Activated CD8-positive, alpha-beta memory T cell treated with anti-CD3 and anti-CD28 coated beads, Interleukin-2, amount 50 U/mL, for 1 hour (primary cell): ENCODE data around the gene AHSP.
A peak's percentile ranks its signal among the peaks of the same experiment; 100 is the strongest.
"Not testable (repeated sequence)": the region's sequence is repeated elsewhere in the genome, so short reads cannot be mapped to it uniquely, and the experiment has no call there.

Source experiments
- DNase-seq: peaks from one replicate; pipeline ENCODE4 v3.0.0-alpha.2; 2020; ENCODE audit errors: extremely low read depth

AHSP gene, protein sequence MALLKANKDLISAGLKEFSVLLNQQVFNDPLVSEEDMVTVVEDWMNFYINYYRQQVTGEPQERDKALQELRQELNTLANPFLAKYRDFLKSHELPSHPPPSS

DNA sequence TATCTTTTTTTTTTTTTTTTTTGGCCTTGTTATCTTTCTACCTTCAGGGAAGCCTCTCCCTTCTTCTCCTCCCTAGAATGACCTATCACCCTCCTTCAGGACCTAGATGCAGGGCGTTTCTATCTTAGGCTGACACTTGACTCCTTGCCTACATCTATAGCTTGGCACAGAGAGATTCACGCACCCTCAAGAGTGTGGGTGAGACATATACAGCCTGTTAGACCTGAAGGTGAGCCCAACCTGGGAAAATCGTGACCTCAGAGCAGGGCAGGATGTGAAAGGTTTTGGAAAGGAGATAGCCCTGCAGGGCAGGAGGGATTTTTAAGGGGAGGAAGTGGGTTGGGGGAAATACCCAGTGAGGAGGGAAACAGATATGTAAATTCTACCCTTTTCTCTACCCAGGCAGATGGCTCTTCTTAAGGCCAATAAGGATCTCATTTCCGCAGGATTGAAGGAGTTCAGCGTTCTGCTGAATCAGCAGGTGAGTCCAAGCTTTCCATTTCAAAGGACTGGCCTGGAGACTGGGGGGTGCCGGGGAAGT lies at the start of gene AHSP:
TSS of gene AHSP (plus strand) at position 167 of the 541 bp plus-strand sequence. CDS start at position 407, 240 bp downstream.
- DNase-seq: no peak

GRCh38 chr16:31478956-31479355 lies 48.7 kb upstream of the AHSP start:
- DNase-seq: no peak

- no peak for DNase-seq
These were observed 47.9 kb upstream of the AHSP start for GRCh38 chr16:31479751-31480150.

DNA sequence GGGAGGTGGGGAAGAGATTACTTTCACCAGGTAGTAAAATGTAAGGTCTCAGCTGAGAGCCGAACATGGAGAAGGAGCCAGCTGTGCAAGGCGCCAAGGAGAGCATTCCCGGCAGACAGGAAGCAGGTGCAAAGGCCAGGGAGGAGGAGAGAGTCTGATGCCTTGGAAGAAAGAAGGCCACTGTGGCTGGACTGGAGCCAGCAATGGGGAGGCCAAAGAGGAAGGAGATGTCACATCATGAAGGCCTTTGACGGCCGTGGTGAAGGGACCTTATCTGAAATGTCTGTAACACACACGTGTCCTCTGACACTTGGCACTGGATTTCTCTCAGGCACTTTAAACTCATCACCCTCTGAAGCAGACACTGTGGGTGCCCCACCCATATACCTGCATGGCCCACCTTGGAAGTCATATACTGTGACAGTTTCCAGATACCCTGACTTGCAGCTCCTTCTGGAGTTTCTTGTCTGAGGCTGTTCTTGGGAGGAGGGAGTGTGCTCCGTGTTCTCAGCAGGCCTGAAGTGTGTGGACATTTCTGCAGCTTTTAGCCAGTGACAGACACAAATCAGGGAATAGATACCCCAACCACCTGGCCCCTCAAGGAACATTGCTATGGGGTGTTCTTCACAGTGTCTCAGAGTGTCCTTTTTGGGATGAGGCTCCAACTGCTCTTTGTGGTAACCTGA lies 46.7 kb upstream of the AHSP start:
- DNase-seq: no peak

DNA sequence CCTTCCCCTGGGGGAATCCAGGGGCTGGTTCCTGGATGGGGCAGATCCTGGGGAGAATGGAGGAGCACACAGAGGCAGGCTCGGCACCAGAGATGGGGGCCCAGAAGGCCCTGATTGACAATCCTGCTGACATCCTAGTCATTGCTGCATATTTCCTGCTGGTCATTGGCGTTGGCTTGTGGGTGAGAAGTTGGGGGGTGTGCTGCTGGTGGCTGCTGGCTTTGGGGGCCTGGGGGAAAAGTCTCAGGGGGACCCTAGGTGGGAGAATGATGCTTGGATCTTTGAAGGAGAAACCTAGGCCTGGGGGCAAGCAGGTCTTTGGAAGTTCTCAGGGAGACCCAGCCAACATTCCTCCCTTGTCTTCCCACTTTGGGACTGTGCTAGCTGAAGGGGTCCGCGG lies 44.6 kb upstream of the AHSP start, which contains the start of gene SLC5A2:
TSS of gene SLC5A2 (plus strand) at position 43 of the 400 bp plus-strand sequence. CDS start at position 57, 14 bp downstream.
- no peak for DNase-seq

DNA sequence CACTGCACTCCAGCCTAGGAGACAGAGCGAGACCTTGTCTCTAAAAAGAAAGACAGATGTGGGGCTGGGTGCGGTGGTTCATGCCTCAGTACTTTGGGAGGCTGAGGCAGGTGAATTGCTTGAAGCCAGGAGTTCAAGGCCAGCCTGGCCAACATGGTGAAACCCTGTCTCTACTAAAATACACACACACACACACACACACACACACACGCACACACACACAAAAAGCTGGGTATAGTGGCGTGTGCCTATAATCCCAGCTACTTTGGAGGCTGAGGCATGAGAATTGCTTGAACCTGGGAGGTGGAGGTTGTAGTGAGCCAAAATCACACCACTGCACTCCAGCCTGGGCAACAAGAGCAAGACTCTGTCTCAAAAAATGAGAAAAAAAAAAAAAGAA lies 43.7 kb upstream of the AHSP start:
- not testable (repeated sequence) for DNase-seq

DNA sequence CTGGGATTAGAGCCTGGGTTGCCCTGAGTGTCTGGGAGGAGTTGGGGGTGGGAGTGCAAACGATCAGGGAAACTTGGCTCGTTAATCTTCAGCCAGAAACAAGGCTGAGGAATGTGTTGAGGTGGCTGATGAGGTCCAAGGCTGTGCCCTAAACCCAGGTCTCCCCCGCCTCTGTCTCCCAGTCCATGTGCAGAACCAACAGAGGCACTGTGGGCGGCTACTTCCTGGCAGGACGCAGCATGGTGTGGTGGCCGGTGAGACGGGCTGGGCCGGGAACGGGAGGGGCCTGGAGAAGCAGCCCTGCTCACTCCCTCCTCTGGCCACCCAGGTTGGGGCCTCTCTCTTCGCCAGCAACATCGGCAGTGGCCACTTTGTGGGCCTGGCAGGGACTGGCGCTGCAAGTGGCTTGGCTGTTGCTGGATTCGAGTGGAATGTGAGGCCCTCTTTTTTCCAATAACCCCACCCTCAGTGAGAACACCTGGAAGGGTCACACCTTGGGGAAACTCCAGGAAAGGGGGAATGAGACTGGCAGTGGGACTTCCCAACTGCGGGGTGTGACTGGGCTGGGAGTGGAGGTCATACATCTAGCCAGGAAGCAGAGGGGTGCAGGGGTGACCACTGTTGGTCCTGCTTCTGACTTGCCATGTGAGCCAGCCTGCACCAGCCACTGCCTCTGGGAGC lies 43.1 kb upstream of the AHSP start:
- no peak for DNase-seq

GRCh38 chr16:31485571-31485970 lies 42.1 kb upstream of the AHSP start:
- DNase-seq: no peak

DNA sequence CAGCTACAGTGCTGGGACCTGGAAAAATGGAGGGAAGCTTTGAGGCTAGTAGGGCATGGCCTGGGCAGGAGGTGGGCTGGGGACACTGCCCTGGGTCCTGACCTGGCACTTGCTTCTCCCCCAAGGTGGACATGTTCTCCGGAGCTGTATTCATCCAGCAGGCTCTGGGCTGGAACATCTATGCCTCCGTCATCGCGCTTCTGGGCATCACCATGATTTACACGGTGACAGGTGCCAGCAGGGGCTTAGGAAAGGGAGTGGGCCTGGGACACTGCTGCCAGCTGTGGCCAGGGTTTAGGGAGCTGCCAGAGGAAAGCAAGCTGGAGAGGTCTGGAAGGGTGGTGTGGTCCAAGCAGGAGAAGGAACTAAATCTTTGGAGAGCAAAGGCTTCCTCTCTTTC lies 41.7 kb upstream of the AHSP start:
- no peak for DNase-seq

- no peak for DNase-seq
These were observed 40.5 kb upstream of the AHSP start for GRCh38 chr16:31487071-31487719.

DNA sequence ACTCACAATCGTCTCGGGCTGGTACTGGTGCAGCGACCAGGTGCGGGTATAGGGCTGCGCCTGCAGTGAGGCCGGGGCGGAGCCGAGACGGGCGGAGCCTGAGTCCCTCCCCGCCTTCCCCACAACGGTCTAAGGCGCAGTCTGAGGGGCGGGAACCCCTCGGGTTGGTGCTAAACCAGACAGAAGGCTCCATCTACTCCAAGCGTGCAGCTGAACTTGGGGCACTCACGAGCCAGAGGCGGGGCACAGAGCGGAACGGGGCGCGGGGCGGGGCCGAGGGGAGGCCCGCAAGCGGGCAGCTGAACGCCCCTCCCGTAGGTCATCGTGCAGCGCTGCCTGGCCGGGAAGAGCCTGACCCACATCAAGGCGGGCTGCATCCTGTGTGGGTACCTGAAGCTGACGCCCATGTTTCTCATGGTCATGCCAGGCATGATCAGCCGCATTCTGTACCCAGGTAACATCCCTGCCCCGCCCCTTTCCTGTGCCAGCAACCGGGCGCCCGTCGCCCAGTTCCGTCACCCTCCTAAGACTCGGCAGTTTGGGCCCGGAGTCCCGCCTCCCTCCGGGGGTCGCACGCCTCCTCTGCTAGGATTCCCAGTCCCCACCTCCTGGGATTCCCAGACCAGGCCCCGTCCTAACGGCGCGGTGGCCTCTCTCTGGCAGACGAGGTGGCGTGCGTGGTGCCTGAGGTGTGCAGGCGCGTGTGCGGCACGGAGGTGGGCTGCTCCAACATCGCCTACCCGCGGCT lies 39.8 kb upstream of the AHSP start:
- DNase-seq: peak; percentile 49

- DNase-seq: no peak
These were observed 39.0 kb upstream of the AHSP start for GRCh38 chr16:31488468-31489297.

- no peak for DNase-seq
These were observed 38.5 kb upstream of the AHSP start for GRCh38 chr16:31489298-31489564.

- DNase-seq: no peak
These were observed 37.8 kb upstream of the AHSP start for GRCh38 chr16:31489616-31490584.

DNA sequence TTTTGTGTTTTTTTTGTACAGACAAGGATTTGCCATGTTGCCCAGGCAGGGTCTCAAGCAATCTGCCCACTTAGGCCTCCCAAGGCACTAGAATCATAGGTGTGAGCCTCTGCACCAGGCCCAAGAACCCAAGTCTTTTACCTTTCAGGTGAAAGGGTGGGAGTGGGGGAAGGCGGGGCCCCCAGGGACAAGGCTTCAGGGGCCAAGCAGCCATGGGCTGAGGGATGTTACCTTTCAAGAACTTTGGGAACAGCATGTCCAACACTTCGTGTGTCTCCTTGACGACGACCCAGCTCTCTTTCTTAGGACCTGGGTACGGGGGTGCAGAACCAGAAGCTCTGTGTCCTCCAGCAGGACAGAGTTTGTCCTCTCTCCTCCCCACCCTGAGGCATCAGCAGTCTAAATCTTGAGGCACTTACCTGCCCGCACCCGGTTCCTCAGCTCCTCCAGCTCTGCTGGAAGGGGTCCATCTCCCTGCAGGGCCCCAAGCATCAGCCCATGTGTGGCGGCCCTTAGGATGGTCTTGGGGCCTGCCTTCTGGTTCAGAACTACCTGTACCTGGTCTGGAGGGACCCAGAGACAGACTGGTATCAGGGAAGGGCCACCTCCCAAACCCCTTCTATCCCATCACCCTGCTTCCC lies 35.8 kb upstream of the AHSP start:
- DNase-seq: no peak

- no peak for DNase-seq
These were observed 34.1 kb upstream of the AHSP start for GRCh38 chr16:31493506-31494125.

GRCh38 chr16:31496670-31497069 lies 31.0 kb upstream of the AHSP start:
- DNase-seq: no peak

- no peak for DNase-seq
These were observed 29.2 kb upstream of the AHSP start for GRCh38 chr16:31498493-31498892.

DNA sequence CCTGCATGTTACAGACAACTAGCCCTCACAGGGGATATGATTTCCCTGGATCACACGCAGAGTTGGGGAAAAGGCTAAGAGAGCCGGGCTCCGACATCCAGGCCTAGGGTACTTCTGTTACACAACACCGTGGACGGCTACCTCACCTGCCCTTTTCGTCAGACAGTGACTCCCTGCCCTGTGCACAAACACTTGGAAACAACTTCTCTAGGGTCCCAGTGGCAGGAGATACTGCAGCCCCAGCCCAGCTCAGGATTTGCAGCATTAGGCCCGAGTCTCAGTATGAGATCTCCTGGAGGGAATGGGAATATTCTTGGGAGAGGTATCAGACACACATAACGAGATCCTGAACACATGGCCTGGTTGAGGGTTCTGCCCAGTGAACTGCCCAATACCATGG lies 27.8 kb upstream of the AHSP start:
- no peak for DNase-seq
